Measurements from ENCODE around the gene DDX31. TPM values are rescaled to one million over a fixed set of nuclear protein-coding genes. Genes with fewer than 3 reads are reported as not detected.

DDX31 gene
- total RNA-seq, 2 experiments from 2014 or later = 20.9 to 22.8 TPM

GRCh38 chr9:132588098-132588497 lies 81.7 kb downstream of the DDX31 start:
- intact Hi-C loops (cut with micrococcal nuclease) = no loop called here
- Mint-ChIP-seq H3K27me3 (peaks cover 68% of the 10 kb centered on the region), H3K4me1 (ENCODE audit: low read depth) (peaks cover 10% of the 10 kb centered on the region), H3K9me3 (no peaks in the 10 kb centered on the region), H3K36me3 (ENCODE audit: low read depth) (peaks cover under 1% of the 10 kb centered on the region), H3K27ac (no peak overlapping the region), H3K4me3 (no peak overlapping the region)
- DNase-seq (no peak), ATAC-seq (no peak)
- ChIA-PET CTCF (interaction anchor here (1.2 to 1.8 kb wide), 2 partner anchors 12 to 176 kb away, joined by 4 read pairs; no protein-coding TSS in a partner anchor), POLR2A (no interaction called here)
- TF ChIP-seq CTCF (IDR thresholded peaks at IDR 0.05) = no peak

GRCh38 chr9:132587592-132587955 lies 82.2 kb downstream of the DDX31 start:
- TF ChIP-seq CTCF (IDR thresholded peaks at IDR 0.05) = no peak
- Mint-ChIP-seq H3K36me3 (ENCODE audit: low read depth) (no peaks in the 10 kb centered on the region), H3K4me1 (ENCODE audit: low read depth) (peaks cover 10% of the 10 kb centered on the region), H3K27ac (no peak overlapping the region), H3K4me3 (no peak overlapping the region), H3K9me3 (no peaks in the 10 kb centered on the region), H3K27me3 (peaks cover 71% of the 10 kb centered on the region)
- intact Hi-C loops (cut with micrococcal nuclease) = no loop called here
- no peak for ATAC-seq
- POLR2A ChIA-PET = no interaction called here
- CTCF ChIA-PET = interaction anchor here (1.2 kb wide), 1 partner anchor 12 kb away, joined by 4 read pairs; no protein-coding TSS in a partner anchor
- DNase-seq = no peak

GRCh38 chr9:132586830-132587591 lies 82.8 kb downstream of the DDX31 start:
- ChIA-PET POLR2A (no interaction called here), CTCF (interaction anchor here (1.2 to 1.6 kb wide), 3 partner anchors 11 to 172 kb away, joined by 4 to 6 read pairs (median 4); no protein-coding TSS in a partner anchor)
- H3K9me3 Mint-ChIP-seq = no peaks in the 10 kb centered on the region
- no peak for ATAC-seq
- no peak for DNase-seq
- intact Hi-C loops (cut with micrococcal nuclease) = no loop called here
- H3K4me3 Mint-ChIP-seq = no peak overlapping the region
- no peak for TF ChIP-seq CTCF (IDR thresholded peaks at IDR 0.05)
- H3K27ac Mint-ChIP-seq = no peak overlapping the region
- H3K36me3 Mint-ChIP-seq (ENCODE audit: low read depth) = no peaks in the 10 kb centered on the region
- H3K27me3 Mint-ChIP-seq = peaks cover 74% of the 10 kb centered on the region
- peaks cover 12% of the 10 kb centered on the region for H3K4me1 Mint-ChIP-seq (ENCODE audit: low read depth)

GRCh38 chr9:132585954-132586829 lies 83.6 kb downstream of the DDX31 start:
- CTCF ChIA-PET = interaction anchor here (0.8 to 1.6 kb wide), 3 partner anchors 12 to 172 kb away, joined by 3 to 6 read pairs (median 4); no protein-coding TSS in a partner anchor
- intact Hi-C loops (cut with micrococcal nuclease) = no loop called here
- DNase-seq (no peak), ATAC-seq (no peak)
- Mint-ChIP-seq H3K4me3 (no peak overlapping the region), H3K9me3 (no peaks in the 10 kb centered on the region), H3K27me3 (peaks cover 77% of the 10 kb centered on the region), H3K36me3 (ENCODE audit: low read depth) (no peaks in the 10 kb centered on the region), H3K4me1 (ENCODE audit: low read depth) (peaks cover 16% of the 10 kb centered on the region), H3K27ac (no peak overlapping the region)
- no peak for TF ChIP-seq CTCF (IDR thresholded peaks at IDR 0.05)
- POLR2A ChIA-PET = interaction anchor here (1.2 kb wide), 1 partner anchor 10 kb away, joined by 3 read pairs; no protein-coding TSS in a partner anchor

All from activated CD8-positive, alpha-beta T cell treated with anti-CD3 and anti-CD28 coated beads for 36 hours (primary cell).